SK-N-SH (cell line): ENCODE results near the gene HPCAL4.

Experiments used
- CHD2 ChIP-seq: fragments of 150-350 bp; IDR thresholded peaks from 2 replicates; pipeline ENCODE4 v1.6.1; 2018; ENCODE audit warnings: low read length; ENCODE audit not compliant: partially characterized antibody
- ELF1 ChIP-seq: IDR thresholded peaks from 2 replicates; pipeline ENCODE4 v1.4.0; 2012
- EP300 ChIP-seq, 2 experiments: IDR thresholded peaks; 2 replicates each; pipeline versions ENCODE4 v1.4.0 to v1.6.1; 2012; ENCODE audit warnings: borderline replicate concordance in 1 of 2, low read depth in 1 of 2, low read length in 1 of 2
- FOSL2 ChIP-seq: IDR thresholded peaks from 2 replicates; pipeline ENCODE4 v1.4.0; 2012; ENCODE audit warnings: low read depth, mild to moderate bottlenecking, moderate library complexity, borderline replicate concordance
- JUND ChIP-seq: IDR thresholded peaks from 2 replicates; pipeline ENCODE4 v1.4.0; 2012
- MXI1 ChIP-seq: IDR thresholded peaks from 2 replicates; pipeline ENCODE4 v1.6.1; 2012; ENCODE audit warnings: mild to moderate bottlenecking, low read depth, low read length, improper control_type of control experiment
- TF ChIP-seq, protein P1 (sequence below): fragments of 200-600 bp; sonication (generic); IDR thresholded peaks from 2 replicates; pipeline ENCODE4 v1.6.1; 2017; ENCODE audit warnings: antibody characterized with exemption, mild to moderate bottlenecking, moderate library complexity
- TF ChIP-seq, protein P2 (sequence below): IDR thresholded peaks from 2 replicates; pipeline ENCODE4 v1.4.0; 2012; ENCODE audit warnings: low read depth

DNA sequence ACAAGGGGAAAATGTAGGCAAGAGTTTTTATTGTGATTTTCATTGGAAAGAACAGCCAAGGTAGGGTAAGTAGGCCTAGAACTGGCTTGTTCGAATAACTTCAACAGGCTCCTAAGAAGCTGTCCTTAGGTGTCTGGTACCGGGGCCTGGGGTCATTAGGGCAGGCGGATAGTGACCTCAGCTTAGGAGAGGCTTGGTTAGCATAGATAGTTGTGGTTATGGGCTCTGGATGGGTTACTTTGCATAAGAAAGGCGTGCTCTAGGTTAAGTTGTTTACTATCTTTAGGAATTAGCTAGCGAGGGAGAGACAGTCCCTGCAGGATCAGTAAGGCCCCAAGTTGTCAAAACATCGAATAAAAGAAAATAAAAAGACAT is 20.7 kb upstream of the HPCAL4 start:
- no peak for TF ChIP-seq CHD2
- TF ChIP-seq EP300 (IDR thresholded peaks at IDR 0.05; ENCODE audit: borderline replicate concordance in 1 of 2, low read depth in 1 of 2, low read length in 1 of 2): no peak
- TF ChIP-seq JUND: no peak
- TF ChIP-seq, protein P1, sequence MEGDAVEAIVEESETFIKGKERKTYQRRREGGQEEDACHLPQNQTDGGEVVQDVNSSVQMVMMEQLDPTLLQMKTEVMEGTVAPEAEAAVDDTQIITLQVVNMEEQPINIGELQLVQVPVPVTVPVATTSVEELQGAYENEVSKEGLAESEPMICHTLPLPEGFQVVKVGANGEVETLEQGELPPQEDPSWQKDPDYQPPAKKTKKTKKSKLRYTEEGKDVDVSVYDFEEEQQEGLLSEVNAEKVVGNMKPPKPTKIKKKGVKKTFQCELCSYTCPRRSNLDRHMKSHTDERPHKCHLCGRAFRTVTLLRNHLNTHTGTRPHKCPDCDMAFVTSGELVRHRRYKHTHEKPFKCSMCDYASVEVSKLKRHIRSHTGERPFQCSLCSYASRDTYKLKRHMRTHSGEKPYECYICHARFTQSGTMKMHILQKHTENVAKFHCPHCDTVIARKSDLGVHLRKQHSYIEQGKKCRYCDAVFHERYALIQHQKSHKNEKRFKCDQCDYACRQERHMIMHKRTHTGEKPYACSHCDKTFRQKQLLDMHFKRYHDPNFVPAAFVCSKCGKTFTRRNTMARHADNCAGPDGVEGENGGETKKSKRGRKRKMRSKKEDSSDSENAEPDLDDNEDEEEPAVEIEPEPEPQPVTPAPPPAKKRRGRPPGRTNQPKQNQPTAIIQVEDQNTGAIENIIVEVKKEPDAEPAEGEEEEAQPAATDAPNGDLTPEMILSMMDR: no peak
- TF ChIP-seq MXI1: no peak
- TF ChIP-seq FOSL2: no peak
- TF ChIP-seq, protein P2, sequence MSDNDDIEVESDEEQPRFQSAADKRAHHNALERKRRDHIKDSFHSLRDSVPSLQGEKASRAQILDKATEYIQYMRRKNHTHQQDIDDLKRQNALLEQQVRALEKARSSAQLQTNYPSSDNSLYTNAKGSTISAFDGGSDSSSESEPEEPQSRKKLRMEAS: no peak
- no peak for TF ChIP-seq ELF1
